Measurements from ENCODE around the gene C19orf18. TPM values are rescaled to one million over a fixed set of nuclear protein-coding genes. Genes with fewer than 3 reads are reported as not detected.

The C19orf18 gene
- total and polyA plus RNA-seq, 11 donors, result 0.40 to 4.5 (median 2.3) TPM

GRCh38 chr19:57949296-57949695 lies 25.0 kb downstream of the C19orf18 start:
- no peak for ATAC-seq
- no peak overlapping the region for H3K4me3 ChIP-seq
- peaks cover 0 to 2% (median 0%) of the 10 kb centered on the region in 9 donors for H3K36me3 ChIP-seq
- peaks cover 0 to 32% (median 0%) of the 10 kb centered on the region in 12 donors for H3K9me3 ChIP-seq
- WGBS, 4 donors, result 91 to 95% (median 93%) methylated on average over 22 to 24 of the region's 24 CpGs
- H3K4me1 ChIP-seq, result peaks cover 0 to 24% (median 12%) of the 10 kb centered on the region in 12 donors
- DNase-seq, result no peak
- H3K27me3 ChIP-seq, result no peaks in the 10 kb centered on the region
- intact Hi-C loops (cut with DNase I), result loop anchor here in 1 of 10 donors (10.0 kb wide), 1 partner anchor 206 kb away; the partner anchor contains the start of gene ZNF329
- no peak overlapping the region for H3K27ac ChIP-seq
- TF ChIP-seq POLR2A (IDR thresholded peaks at IDR 0.05), result no peak
- TF ChIP-seq, protein P1, sequence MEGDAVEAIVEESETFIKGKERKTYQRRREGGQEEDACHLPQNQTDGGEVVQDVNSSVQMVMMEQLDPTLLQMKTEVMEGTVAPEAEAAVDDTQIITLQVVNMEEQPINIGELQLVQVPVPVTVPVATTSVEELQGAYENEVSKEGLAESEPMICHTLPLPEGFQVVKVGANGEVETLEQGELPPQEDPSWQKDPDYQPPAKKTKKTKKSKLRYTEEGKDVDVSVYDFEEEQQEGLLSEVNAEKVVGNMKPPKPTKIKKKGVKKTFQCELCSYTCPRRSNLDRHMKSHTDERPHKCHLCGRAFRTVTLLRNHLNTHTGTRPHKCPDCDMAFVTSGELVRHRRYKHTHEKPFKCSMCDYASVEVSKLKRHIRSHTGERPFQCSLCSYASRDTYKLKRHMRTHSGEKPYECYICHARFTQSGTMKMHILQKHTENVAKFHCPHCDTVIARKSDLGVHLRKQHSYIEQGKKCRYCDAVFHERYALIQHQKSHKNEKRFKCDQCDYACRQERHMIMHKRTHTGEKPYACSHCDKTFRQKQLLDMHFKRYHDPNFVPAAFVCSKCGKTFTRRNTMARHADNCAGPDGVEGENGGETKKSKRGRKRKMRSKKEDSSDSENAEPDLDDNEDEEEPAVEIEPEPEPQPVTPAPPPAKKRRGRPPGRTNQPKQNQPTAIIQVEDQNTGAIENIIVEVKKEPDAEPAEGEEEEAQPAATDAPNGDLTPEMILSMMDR (IDR thresholded peaks at IDR 0.05), result no peak

- TF ChIP-seq, protein P1 (IDR thresholded peaks at IDR 0.05), result peak; percentile 61 to 93 (median 77)
- peak in 1 of 2 donors; percentile 56 for TF ChIP-seq POLR2A (IDR thresholded peaks at IDR 0.05)
- H3K9me3 ChIP-seq, result peaks cover 0 to 40% (median 9%) of the 10 kb centered on the region in 12 donors
These were observed 26.8 kb downstream of the C19orf18 start, which contains the start of gene ZNF256 for GRCh38 chr19:57947419-57948134. Gene ZNF256 (minus strand): TSS chr19:57947706. CDS start chr19:57947474, 232 bp downstream.

DNA sequence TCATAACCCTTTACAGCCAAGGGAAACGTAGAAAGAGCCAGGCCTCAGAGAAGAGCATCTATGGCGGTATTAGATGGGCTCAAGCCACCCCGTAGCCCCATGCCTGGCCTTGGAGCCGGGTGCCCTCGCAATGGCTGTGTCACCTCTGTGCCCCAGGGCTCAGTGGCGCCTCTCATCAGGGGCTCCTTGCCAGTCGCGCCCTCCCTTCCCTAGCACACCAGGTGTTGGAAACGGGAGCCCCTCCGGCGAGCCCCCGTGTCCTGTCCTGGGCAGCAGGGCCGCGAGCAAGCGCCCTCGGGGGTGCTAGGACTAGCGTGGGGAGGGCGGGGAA lies 27.3 kb downstream of the C19orf18 start:
- Histone ChIP-seq H3K9me3 (peaks cover 0 to 46% (median 10%) of the 10 kb centered on the region in 12 donors), H3K27me3 (no peaks in the 10 kb centered on the region), H3K27ac (peak overlapping the region; percentile 42 to 95 (median 90)), H3K36me3 (peaks cover 0 to 23% (median 21%) of the 10 kb centered on the region in 9 donors), H3K4me3 (peak overlapping the region; percentile 70 to 100 (median 98)), H3K4me1 (peaks cover 0 to 24% (median 12%) of the 10 kb centered on the region in 12 donors)
- peak in 2 of 5 donors; percentile 30 to 69 for DNase-seq
- TF ChIP-seq, protein P1 (IDR thresholded peaks at IDR 0.05), result no peak
- intact Hi-C loops (cut with DNase I), result loop anchor here in 2 of 10 donors (2.0 to 10.0 kb wide), 2 partner anchors 56 to 208 kb away; partner anchors contain the start of genes ZNF329 (in 1 of the 2) and ZNF606 (in 1 of the 2)
- 0% methylated on average over 2 to 18 of the region's 18 CpGs for WGBS, 4 donors
- ATAC-seq, result peak in 1 of 4 donors; percentile 17

More at GRCh38 chr19:57947419-57948134, 26.8 kb downstream of the C19orf18 start, which contains the start of gene ZNF256:
- intact Hi-C loops (cut with DNase I), result loop anchor here in 2 of 10 donors (2.0 to 10.0 kb wide), 2 partner anchors 55 to 207 kb away; partner anchors contain the start of genes ZNF329 (in 1 of the 2) and ZNF606 (in 1 of the 2)
- ATAC-seq (peak; percentile 99), DNase-seq (peak; percentile 96 to 98 (median 97))
- 5 to 15% (median 7%) methylated on average over 24 to 54 of the region's 54 CpGs for WGBS, 4 donors
- Histone ChIP-seq H3K27ac (peak within 1 kb of the TSS; percentile 42 to 95 (median 90)), H3K27me3 (no peaks in the 10 kb centered on the region), H3K4me3 (peak within 1 kb of the TSS; percentile 70 to 100 (median 98)), H3K4me1 (peaks cover 0 to 24% (median 12%) of the 10 kb centered on the region in 12 donors), H3K36me3 (peaks cover 0 to 17% (median 16%) of the 10 kb centered on the region in 9 donors)

- Histone ChIP-seq H3K36me3 (peaks cover 0 to 30% (median 28%) of the 10 kb centered on the region in 9 donors), H3K9me3 (peaks cover 0 to 53% (median 16%) of the 10 kb centered on the region in 12 donors), H3K27ac (peak overlapping the region in 3 of 12 donors; percentile 90 to 95 (median 93)), H3K27me3 (no peaks in the 10 kb centered on the region), H3K4me1 (peaks cover 0 to 24% (median 12%) of the 10 kb centered on the region in 12 donors), H3K4me3 (peak overlapping the region in 11 of 12 donors; percentile 70 to 100 (median 97))
- DNase-seq (no peak), ATAC-seq (no peak)
- 53 to 66% (median 58%) methylated on average over 2 of the region's 2 CpGs for WGBS, 4 donors
- TF ChIP-seq, protein P1 (IDR thresholded peaks at IDR 0.05), result no peak
- TF ChIP-seq POLR2A (IDR thresholded peaks at IDR 0.05), result no peak
- intact Hi-C loops (cut with DNase I), result loop anchor here in 2 of 10 donors (2.0 to 10.0 kb wide), 2 partner anchors 56 to 208 kb away; partner anchors contain the start of genes ZNF329 (in 1 of the 2) and ZNF606 (in 1 of the 2)
These were observed 28.0 kb downstream of the C19orf18 start for GRCh38 chr19:57946316-57946715.
